HS-5 (cell line): ENCODE results near the gene CHM.
A peak's percentile ranks its signal among the peaks of the same experiment; 100 is the strongest.
"Not testable (repeated sequence)": the region's sequence is repeated elsewhere in the genome, so short reads cannot be mapped to it uniquely, and the experiment has no call there.

Source experiments
- DNase-seq: peaks from one replicate; pipeline ENCODE4 v3.0.0-alpha.2; 2012; ENCODE audit warnings: low read depth

Gene CHM

DNA sequence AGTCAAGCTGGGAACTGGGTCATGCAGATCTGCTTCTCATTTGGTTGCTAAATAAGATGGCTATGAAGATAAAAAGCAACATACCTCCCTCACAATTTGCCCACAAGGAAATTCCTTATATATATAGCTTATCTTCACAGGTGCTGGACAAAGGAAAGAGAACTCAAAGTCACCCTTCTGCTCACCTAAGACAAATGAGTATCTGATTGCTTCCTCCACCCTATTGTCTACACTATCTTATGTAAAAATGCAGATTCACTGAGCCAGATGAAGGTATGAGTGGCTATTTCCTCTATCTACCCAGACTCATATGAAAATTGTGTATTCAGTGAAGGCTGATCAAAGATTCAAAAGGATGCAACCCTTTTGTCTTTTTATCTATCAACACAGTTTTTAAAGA is 50.8 kb downstream of the CHM start:
- DNase-seq = no peak

DNA sequence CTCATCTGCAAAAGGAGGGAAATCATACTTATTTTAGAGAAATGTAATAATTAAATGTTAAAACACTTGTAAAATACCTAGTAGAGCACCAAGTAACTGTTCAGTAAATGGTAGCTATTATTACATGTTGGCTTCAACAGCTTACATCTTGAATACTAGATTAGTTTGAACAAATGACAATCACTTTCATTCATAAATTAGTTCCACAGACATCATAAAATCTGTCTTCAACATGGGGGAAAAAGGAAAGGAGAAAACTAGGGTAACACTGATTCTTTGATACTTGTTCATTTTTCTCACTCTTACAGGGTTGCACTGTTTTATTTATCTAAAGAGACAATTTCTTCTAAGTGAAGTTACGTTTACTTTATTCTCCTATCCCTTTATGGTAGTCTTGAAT is 51.7 kb downstream of the CHM start:
- no peak for DNase-seq

DNA sequence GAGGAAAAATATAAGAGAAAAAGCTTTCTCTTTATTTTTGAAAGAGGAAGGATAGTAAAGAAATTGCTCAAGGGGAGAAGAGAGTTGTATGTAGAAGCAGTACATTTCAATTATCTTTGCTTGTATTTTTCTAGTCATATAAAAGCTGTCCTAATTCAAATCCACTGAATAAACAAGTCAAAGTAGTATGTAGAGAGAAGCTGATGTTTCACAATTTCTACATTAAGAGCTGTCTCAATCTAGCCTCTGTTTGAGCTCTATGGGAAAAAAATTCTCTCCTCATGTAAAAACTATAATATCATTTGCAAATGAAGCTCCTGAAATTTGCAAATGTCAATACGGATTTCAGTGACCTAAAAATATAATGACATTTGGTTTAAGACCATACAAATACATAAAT is 52.6 kb downstream of the CHM start:
- DNase-seq = no peak

DNA sequence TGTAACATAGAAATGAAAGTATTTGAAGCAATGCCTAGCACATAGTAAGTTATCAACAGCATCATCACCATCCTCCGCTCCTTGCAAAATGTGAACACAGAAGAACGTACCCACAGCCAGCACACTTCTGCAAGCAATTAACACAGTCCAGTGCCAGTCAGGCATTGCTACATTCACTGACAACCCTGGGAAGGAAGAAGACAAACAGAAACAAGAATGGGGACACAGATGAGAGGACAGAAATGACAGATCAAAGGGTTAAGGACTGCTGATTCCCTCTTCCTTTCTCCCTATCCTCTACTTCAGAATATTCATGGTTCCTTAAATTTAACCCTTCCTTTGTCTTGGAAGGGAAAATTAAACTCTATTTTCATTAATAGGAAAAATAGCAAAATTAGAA is 53.1 kb downstream of the CHM start:
- DNase-seq = no peak

DNA sequence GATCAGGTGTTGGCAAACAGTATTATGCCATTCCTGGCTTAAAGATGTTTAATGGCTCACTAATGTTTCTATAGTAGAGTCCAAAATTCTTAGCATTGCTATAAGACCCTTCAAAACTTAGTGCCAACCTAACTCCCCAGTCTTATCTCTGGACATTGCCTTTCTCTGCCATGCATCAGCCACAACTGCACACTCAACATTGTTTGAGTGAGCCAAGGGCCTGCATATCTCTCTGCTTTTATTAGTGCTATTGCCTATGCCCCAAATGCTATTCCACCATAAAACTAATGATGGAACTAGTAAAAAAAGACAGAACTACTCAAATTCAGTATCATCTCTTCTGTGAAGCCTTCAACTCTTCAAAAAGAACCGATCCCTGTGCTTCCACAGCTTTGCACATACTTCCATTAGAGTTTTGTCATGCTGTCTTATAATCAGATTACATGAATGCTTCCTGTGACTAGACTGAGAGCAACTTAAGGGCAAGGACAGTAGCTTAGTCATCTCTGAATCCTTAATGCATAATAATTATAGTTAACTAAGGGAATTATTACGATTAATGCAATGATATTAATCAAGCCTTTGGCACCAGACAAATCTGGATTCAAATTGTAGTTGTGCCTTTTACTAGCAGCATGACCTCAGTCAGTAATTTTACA is 53.7 kb downstream of the CHM start:
- no peak for DNase-seq

DNA sequence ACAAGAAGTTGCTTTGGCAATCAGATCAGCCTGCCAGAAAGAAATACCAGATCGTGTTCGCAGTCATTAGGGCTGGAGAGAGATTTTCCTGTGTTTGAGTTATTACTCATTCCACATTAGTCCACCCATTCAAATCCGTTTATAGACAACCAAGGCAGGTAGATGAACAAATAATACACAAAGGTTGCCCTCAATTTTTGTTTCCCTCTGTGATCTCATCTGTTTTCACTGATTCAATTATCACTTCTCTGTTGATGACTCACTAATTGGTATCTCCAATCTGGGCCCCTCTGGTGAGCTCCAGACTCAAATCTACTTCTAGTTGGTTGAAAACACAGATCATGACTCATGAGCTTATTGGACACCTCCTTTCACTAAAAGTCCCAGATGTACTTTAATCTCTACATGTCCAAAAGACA is 54.5 kb downstream of the CHM start:
- no peak for DNase-seq

DNA sequence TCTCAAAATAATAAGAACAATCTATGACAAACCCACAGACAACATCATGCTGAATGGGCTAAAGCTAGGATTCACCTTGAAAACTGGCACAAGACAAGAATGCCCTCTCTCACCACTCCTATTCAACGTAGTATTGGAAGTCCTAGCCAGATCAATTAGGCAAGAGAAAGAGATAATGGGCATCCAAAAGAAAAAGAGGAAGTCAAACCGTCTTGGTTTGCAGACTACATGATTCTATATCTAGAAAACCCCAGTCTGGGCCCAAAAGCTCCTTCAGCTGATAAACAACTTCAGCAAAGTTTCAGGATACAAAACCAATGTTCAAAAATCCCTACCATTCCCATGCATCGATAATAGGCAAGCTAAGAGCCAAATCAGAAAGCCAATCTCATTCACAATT is 59.0 kb downstream of the CHM start:
- DNase-seq = no peak

DNA sequence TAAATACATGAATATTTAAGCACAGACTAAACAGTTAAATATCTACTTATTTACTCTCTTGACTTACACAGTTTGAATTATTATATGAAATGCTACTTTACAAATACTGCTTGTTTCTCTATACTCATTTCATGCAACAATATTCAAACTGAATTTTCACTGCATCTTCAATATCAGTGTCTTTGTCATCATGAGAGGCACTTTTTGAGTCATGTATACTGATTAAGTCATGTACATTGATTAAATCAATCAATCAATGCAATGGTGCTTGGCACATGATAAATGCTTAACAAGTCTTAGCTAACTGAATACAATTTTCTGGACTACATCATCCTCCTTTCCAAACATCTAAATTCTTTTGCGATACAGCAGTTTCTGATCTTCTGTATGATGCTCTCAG is 67.1 kb downstream of the CHM start:
- no peak for DNase-seq

DNA sequence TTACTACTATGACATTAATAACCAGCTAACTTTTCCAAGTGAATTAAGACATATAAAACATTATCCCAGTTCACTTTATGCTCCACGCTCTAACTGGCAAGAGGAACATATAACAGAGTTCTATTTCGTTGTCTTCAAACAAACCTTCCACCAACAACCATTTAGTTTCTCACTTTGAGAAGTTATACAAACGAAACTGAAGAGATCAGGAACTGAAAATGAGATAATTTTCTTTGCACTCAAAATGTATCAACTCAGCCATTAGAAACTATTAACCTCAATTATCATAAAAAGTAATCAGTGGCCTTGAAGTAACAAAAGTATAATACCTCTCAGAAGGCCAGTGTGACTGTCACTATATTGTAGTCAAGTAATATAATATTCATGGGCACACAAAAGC is 70.1 kb downstream of the CHM start:
- DNase-seq = no peak

DNA sequence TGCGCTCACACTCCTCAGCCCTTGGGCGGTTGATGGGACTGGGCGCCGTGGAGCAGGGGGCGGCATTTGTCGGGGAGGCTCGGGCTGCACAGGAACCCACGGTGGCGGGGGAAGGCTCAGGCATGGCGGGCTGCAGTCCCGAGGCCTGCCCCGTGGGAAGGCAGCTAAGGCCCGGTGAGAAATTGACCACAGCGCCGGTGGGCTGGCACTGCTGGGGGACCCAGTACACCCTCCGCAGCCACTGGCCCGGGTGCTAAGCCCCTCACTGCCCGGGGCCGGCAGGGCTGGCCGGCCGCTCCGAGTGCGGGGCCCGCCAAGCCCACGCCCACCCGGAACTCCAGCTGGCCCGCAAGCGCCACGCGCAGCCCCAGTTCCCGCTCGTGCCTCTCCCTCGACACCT is 75.0 kb downstream of the CHM start:
- not testable (repeated sequence) for DNase-seq

DNA sequence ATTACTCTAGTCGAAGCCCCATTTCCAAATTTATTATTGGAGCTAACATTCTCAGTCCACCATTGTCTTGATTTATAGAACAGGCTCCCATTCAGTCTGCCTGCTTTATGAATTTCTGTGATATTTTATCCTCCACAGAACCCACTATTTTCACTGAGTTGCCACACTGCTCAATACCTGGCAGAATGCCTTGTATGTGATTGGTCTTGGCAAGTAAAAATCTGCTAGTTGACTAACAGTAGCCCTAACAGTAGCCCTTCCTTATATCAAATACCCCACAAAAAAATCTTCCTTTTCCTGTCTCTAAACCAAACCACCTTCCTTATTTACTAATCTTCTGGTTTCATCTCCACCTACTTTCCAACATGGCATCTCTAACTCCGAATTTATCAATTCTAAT is 82.6 kb downstream of the CHM start:
- no peak for DNase-seq

DNA sequence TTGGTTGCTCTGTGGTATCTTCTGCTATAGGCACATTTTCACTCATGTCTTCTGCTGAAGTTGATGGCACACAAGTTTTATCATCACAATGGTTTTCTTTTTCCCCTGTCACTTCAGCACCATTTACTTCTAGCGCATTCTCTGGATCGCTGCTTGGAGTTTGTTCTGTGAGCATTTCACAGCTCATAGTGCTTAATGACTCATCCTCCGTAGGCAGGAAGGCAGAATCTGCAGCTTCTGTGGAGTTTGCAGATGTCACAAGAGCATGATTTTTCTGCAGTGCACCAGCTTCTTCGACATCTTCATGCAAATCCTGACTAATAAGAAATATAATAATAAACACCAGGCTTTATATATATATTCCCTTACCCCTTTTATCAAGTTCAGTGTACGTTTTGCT is 83.6 kb downstream of the CHM start:
- peak; percentile 14 for DNase-seq

DNA sequence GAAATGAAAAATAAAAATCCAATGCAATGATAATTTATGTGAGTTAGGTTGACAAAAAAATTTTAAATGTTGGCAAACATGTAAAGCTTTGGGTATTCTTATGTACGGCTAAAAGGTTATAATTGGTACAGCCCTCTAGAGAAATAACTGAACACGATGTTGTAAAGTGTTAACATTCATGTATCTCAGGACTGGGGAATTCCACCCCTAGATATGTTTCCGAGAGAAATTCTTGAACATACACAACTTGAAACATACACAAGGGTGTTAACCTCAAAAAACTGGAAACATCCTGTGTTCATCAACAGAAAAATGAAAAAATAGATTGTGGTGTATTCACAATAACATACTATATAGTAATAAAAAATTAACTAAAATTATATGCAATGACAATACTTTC is 91.8 kb downstream of the CHM start:
- no peak for DNase-seq

DNA sequence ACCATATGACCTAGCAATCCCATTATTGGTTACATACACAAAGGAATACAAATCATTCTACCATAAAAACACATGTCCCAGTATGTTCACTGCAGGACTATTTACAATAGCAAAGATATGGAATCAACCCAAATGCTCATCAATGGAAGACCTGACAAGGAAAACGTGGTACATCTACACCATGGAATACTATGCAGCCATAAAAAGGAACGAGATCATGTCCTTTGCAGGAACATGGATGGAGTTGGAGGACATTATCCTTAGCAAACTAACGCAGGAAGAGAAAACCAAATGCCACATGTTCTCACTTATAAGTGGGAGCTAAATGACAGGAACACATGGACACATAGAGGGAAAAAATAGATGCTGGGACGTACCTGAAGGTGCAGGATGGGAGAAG is 102.6 kb downstream of the CHM start:
- not testable (repeated sequence) for DNase-seq

DNA sequence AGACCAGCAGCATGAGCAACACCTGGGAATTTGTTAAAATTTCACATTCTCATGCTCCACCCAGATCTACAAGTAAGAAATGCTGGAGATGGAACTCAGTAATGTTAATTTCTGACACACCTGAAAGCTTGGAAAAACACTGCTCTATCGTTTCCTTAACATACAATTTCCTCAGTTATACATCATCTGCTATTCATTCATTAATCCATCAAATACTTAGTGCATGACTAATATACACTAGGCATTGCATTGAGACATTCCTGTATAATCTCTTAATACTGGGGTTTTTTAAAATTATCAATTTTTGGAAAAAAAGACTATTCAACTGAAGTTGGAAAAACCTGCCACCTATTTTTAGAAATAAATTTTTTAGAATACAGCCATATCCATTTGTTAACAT is 106.1 kb downstream of the CHM start:
- no peak for DNase-seq

DNA sequence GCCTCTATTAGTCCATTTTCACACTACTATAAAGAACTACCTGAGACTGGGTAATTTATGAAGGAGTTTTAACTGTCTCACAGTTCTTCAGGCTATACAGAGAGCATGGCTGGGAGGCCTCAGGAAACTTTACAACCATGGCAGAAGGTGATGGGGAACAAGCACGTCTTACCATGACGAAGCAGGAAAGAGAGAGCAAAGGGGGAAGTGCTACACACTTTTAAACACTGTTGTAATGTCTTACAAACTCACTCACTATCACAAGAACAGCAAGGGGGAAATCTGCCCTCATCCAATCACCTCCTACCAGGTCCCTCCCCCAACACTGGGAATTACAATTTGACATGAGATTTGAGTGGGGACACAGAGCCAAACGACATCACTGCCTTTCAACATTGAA is 107.4 kb downstream of the CHM start:
- DNase-seq = not testable (repeated sequence)

DNA sequence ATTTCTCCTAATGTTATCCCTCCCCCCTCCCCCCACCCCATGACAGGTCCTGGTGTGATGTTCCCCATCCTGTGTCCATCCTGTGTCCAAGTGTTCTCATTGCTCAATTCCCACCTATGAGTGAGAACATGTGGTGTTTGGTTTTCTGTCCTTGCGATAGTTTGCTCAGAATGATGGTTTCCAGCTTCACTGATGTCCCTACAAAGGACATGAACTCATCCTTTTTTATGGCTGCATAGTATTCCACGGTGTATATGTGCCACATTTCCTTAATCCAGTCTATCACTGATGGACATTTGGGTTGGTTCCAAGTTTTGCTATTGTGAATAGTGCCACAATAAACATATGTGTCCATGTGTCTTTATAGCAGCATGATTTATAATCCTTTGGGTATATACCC is 113.0 kb downstream of the CHM start:
- DNase-seq = not testable (repeated sequence)

DNA sequence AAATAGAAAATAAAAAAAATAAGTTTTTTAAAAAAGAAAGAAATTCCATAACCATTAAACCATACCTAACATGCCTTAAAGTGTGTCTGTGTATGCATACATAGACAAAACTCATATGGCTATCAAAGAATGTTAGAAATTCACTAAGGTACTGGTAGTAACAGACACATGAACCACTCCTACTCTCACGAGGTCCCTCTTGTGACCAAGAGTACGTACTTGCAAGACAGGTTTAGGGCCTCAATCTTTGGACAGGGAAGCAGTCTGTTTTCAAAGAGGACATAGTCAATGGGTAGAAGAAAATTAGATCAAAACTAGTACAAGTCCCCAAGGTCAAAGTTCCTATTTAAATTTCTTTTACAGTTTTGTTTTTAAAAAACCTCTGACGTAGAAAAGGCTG is 117.3 kb downstream of the CHM start:
- DNase-seq = no peak

DNA sequence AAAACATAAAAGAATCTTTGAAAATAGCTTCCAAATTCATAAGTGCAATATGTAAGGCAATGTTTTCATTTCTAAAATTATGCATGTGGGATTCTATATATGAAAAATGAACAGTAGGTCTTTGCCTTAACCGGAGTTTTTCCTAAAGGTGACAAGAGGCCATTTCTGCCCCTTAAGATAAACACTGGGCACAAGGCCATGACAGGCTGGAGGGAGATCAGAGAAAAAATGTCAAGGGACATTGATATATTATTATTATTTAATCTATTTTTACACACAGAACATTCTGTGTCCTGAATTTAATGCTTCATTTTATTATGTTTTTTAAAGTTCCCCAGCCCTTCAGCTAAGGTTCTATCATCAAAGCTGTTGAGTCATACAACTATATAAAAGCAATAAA is 118.8 kb downstream of the CHM start:
- no peak for DNase-seq

DNA sequence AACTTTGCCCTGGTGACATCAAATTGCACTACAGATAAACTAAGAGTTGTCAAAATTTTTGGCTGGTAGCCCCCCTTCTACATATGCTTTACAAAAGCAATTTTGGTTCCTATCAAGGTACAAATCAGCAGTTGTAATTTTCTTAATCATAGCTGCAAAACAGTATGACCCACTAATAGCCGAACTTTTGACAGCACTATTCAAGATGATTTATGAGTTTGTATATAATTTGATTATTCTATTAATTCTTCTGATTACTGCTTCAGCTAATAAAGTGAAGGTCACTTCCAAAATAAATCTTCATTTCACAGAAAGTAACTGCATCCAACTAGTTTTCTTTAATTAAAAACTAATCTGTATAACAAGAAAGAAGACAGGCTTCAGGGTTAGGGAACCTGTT is 119.6 kb downstream of the CHM start:
- no peak for DNase-seq

DNA sequence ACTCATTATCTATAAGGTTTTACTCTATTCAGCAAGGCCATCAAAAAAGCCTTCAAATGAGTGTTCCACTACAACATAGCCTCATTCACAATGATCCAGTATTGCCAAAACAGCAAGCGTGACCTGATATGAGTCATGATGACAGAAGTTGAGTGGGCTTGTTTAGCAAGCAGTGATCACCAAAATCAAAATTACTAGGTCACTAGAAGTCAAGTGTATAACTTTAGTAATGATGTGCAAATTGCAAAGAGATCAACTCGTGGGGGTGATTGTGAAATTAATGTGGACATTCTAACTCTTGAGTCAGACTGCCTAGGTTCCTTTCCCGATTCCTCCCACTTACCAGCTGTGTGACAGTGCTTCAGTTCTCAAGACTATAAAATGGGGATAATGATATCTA is 124.5 kb downstream of the CHM start:
- DNase-seq = peak; percentile 55

DNA sequence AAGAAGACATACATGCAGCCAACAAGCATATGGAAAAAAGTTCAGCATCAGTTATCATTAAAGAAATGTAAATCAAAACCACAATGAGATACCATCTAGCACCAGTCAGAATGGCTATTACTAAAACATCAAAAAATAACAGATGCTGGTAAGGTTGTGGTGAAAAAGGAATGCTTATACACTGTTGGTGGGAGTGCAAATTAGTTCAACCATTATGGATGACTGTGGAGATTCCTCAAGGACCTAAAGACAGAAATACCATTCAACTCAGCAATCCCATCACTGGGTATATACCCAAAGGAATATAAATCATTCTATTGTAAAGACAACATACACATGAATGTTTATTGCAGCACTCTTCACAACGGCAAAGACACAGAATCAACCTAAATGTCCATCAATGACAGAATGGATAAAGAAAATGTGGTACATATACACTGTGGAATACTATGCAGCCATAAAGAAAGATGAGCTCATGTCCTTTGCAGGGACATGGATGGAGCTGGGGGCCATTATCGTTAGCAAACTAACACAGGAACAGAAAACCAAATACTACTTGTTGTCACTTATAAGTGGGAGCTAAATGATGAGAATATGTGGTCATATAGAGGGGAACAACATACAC is 130.6 kb downstream of the CHM start:
- DNase-seq = not testable (repeated sequence)

DNA sequence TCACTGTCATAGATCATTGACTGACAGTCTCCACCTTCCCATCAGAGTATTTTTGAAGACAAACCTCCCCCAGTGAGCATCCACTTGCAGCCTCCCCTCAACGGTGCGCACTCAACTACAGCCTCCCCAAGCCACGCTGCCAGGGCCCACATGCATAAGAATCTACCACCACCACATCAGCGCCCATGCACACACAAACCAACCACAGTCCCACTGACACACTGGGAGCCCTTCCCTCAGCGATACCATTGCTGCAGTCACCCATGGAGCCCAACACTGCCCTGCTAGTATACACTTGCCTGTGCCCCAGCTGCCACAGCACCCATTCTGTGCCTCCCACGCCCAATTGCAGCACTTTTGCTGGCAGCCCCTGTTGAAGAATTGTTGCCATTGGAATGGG is 132.9 kb downstream of the CHM start:
- DNase-seq = no peak

DNA sequence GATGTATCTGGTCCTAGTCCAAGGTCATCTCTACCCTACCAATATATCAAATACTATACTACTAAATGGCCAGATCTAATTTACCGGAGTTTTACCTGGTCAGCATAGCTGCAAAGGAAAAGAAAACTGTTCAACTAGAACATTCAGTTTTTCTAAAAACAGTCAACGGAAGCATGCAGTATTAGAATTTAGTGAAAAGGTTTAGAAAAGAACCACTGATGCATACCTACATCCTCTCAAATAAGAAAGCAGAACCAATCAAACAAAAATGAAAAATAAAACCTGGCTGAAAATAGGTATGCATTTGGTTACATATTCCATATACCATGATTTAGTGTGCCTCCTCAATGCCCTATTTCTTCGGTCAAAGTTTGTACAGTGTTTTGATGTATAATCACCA is 140.0 kb downstream of the CHM start:
- DNase-seq = no peak
